GM12874 (cell line): ENCODE results near the gene THBD.

Experiments used
- CTCF ChIP-seq: IDR thresholded peaks from 2 replicates; pipeline ENCODE4 v1.5.1; 2011; ENCODE audit warnings: low read depth, mild to moderate bottlenecking, control low read depth, low read length, moderate library complexity; ENCODE audit not compliant: insufficient read depth

THBD gene

GRCh38 chr20:23039136-23039875 is 10.2 kb downstream of the THBD start:
- TF ChIP-seq CTCF = no peak

- TF ChIP-seq CTCF = no peak
Observed at GRCh38 chr20:23037017-23037481, 12.4 kb downstream of the THBD start.

- no peak for TF ChIP-seq CTCF
Observed at GRCh38 chr20:23036371-23036770, 13.1 kb downstream of the THBD start.

GRCh38 chr20:23035731-23036130 is 13.7 kb downstream of the THBD start:
- TF ChIP-seq CTCF = no peak

- no peak for TF ChIP-seq CTCF
Observed at GRCh38 chr20:23034721-23035671, 14.5 kb downstream of the THBD start, which contains the start of gene SSTR4. SSTR4 (plus strand) TSS chr20:23035312; CDS start chr20:23035484, 172 bp downstream.

GRCh38 chr20:23033918-23034317 is 15.6 kb downstream of the THBD start:
- no peak for TF ChIP-seq CTCF

GRCh38 chr20:23032750-23033078 is 16.8 kb downstream of the THBD start:
- no peak for TF ChIP-seq CTCF
